Measurements from ENCODE around the gene UPK3A. TPM values are rescaled to one million over a fixed set of nuclear protein-coding genes. Genes with fewer than 3 reads are reported as not detected.

The UPK3A gene
- total and polyA plus RNA-seq, 2 of the 13 experiments (the other 11 are each of a cell fraction or from before 2014, with no cell fraction given) = 10.5 to 13.8 TPM

- TF ChIP-seq TOE1 (CRISPR knock-in tag; IDR thresholded peaks at IDR 0.05) (no peak), ZNF430 (CRISPR knock-in tag; IDR thresholded peaks at IDR 0.05) (peak; percentile 82), ZNF121 (CRISPR knock-in tag; IDR thresholded peaks at IDR 0.05) (peak; percentile 66), SMYD3 (CRISPR knock-in tag; IDR thresholded peaks at IDR 0.05) (no peak; the same call in 1 of the 2 replicates), CTCF (CRISPR knock-in tag; IDR thresholded peaks at IDR 0.05) (peak; percentile 98), ZNF180 (CRISPR knock-in tag; IDR thresholded peaks at IDR 0.05; ENCODE audit: borderline replicate concordance, low read depth) (no peak), RBAK (CRISPR knock-in tag; IDR thresholded peaks at IDR 0.05) (0 out of 2 replicates have a peak, but pooled peaks have one; percentile 18), YEATS2 (CRISPR knock-in tag; IDR thresholded peaks at IDR 0.05; ENCODE audit: borderline replicate concordance) (peak; percentile 52; the same call in 1 of the 2 replicates), ZMAT3 (CRISPR knock-in tag; conservative IDR thresholded peaks at IDR 0.05) (peak; percentile 95), ARNT2 (CRISPR knock-in tag; IDR thresholded peaks at IDR 0.05; ENCODE audit: low read depth) (peak; percentile 55; the same call in 1 of the 2 replicates), RXRA (CRISPR knock-in tag; IDR thresholded peaks at IDR 0.05) (0 out of 2 replicates have a peak, but pooled peaks have one; percentile 22), ZNF614 (CRISPR knock-in tag; IDR thresholded peaks at IDR 0.05; ENCODE audit: borderline replicate concordance) (peak; percentile 86; the same call in 1 of the 2 replicates), ATAD3A (CRISPR knock-in tag; IDR thresholded peaks at IDR 0.05) (no peak), RERE (CRISPR knock-in tag; IDR thresholded peaks at IDR 0.05; ENCODE audit: low read depth) (0 out of 2 replicates have a peak, but pooled peaks have one; percentile 27), PHF8 (CRISPR knock-in tag; IDR thresholded peaks at IDR 0.05) (peak; percentile 36; the same call in 1 of the 2 replicates), PPARG (CRISPR knock-in tag; conservative IDR thresholded peaks at IDR 0.05) (0 out of 2 replicates have a peak, but pooled peaks have one; percentile 12), SNAPC2 (CRISPR knock-in tag; IDR thresholded peaks at IDR 0.05) (peak; percentile 81)
- TF ChIP-seq, protein P1, sequence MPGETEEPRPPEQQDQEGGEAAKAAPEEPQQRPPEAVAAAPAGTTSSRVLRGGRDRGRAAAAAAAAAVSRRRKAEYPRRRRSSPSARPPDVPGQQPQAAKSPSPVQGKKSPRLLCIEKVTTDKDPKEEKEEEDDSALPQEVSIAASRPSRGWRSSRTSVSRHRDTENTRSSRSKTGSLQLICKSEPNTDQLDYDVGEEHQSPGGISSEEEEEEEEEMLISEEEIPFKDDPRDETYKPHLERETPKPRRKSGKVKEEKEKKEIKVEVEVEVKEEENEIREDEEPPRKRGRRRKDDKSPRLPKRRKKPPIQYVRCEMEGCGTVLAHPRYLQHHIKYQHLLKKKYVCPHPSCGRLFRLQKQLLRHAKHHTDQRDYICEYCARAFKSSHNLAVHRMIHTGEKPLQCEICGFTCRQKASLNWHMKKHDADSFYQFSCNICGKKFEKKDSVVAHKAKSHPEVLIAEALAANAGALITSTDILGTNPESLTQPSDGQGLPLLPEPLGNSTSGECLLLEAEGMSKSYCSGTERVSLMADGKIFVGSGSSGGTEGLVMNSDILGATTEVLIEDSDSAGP (CRISPR knock-in tag; IDR thresholded peaks at IDR 0.05; ENCODE audit: borderline replicate concordance) = peak; percentile 84
Measured at GRCh38 chr22:45263463-45264269, 21.1 kb upstream of the UPK3A start (continued).
